GM12872 (cell line): ENCODE measurements around the gene HNRNPLL.

Source experiments
- TF ChIP-seq, protein P1 (sequence below): IDR thresholded peaks from 3 replicates; pipeline ENCODE4 v1.5.1; 2011; ENCODE audit warnings: low read depth, mild to moderate bottlenecking, low read length, moderate library complexity; ENCODE audit not compliant: insufficient read depth

Gene HNRNPLL

DNA sequence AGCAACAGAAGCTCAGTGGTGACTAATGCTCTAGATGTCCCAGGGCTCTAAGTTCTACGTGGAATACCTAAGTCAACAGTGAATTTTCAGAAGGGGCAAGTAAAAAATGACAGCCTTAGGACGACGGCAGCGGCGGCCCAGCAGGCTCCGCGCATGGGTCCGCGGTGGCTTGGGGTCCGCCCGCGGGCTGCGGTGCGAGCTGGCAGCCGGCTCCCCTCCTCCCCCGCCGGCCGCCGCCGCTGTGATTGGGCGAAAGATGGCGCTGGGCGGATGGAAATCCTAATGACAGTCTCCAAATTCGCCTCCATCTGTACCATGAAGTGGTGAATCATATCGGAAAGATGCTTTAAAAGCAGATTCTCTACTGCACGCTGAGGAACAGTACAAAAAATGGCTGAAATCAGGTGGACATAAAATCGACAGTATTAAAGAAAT lies 74.7 kb downstream of the HNRNPLL start:
- TF ChIP-seq, protein P1, sequence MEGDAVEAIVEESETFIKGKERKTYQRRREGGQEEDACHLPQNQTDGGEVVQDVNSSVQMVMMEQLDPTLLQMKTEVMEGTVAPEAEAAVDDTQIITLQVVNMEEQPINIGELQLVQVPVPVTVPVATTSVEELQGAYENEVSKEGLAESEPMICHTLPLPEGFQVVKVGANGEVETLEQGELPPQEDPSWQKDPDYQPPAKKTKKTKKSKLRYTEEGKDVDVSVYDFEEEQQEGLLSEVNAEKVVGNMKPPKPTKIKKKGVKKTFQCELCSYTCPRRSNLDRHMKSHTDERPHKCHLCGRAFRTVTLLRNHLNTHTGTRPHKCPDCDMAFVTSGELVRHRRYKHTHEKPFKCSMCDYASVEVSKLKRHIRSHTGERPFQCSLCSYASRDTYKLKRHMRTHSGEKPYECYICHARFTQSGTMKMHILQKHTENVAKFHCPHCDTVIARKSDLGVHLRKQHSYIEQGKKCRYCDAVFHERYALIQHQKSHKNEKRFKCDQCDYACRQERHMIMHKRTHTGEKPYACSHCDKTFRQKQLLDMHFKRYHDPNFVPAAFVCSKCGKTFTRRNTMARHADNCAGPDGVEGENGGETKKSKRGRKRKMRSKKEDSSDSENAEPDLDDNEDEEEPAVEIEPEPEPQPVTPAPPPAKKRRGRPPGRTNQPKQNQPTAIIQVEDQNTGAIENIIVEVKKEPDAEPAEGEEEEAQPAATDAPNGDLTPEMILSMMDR = no peak

DNA sequence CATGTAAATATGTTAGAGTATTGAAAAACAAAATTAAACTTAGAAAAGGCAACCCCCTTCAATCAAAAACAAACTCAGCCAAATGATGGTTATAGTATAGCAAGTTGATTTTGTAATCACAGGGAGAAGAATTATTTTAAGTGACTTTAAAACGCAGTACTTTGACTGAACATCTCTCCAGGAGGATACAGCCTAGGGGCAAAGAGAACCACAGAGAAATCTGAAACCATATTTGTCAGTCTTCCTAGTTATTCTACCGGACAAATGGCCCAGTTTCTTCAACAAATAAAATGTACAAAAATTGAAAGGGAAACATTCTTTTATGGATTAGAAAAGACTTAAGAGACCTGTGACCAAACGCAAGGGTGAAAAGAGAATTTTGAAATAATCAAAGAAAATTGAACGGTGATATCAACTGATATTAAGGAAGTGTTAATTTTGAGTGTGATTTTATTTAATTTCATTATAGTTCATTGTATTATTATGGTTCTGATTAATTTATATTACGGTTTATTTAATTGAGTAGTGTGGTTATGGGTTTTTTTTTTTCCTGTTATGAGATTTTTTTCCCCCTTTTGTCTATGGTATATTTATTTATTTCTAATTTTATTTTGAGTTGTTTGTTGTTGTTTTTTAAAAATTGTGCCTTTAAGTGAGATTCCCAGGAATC lies 75.3 kb downstream of the HNRNPLL start:
- TF ChIP-seq, protein P1 = no peak

DNA sequence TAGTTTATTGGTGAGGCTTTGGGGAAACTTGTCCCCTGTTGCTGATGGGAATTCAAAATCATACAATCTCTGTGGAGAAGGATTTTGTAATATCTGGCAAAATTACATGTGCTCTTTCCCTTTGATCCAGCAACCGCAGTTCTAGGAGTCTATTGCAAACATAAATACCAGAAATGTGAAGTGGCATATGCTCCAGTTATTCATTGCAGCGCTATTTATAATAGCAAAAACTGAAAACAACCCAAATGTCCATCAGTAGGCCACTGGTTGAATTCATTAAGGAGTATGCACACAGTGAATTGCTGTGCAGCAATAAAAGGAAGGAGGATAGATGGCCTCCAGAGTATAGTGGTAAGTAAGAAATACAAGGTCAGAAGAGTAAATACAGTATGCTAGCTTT lies 76.5 kb downstream of the HNRNPLL start:
- TF ChIP-seq, protein P1 = no peak

DNA sequence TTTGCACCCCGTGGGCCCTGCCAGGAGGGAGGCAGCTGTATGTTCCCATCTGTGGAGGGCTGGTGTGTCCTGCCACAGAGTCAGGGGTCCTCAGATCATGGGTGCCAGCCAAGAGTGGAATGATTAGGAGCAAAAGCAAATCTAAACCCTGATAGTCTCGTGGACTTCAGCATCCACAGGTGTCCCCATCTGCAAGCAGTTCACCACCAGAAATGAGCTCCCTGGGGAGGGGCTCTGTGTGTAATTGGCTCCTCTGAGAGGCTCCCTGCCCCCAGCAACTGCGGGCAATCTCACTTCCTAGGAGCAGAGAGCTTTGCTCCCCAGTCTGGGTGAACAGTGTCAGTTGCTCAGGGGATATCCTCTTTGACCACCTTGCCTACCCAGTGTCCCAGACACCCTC lies 78.1 kb downstream of the HNRNPLL start:
- TF ChIP-seq, protein P1 = no peak

DNA sequence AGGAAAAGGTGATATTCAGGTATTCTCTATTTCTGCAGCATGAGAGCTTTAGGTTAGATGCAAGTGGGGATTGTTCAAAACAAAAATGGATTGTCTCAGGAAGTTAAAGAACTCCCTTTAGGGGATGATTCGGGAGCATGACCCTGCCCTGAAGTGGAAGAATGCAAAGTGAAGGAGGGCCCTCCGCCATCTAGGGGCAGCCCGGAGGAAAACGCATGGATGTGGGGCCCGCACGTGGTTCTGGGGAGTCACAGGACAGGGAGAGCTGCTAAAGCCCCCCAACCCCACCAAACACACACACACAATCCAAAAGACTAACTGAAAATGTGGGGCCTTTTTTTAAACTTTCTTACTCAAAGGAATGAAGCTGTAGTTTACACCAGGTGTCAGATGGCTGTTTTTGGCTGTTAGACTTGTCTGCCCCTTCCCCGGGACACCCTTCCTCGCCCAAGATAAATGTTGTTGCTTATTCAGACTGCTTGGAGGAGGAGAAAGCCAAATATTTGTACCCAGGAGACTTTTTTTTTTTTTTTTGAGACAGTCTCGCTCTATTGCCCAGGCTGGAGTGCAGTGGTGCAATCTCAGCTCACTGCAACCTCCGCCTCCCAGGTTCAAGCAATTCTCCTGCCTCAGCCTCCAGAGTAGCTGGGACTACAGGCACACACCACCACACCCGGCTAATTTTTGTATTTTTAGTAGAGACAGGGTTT lies 78.8 kb downstream of the HNRNPLL start:
- TF ChIP-seq, protein P1 = 0 out of 3 replicates have a peak, but pooled peaks have one; percentile 7

DNA sequence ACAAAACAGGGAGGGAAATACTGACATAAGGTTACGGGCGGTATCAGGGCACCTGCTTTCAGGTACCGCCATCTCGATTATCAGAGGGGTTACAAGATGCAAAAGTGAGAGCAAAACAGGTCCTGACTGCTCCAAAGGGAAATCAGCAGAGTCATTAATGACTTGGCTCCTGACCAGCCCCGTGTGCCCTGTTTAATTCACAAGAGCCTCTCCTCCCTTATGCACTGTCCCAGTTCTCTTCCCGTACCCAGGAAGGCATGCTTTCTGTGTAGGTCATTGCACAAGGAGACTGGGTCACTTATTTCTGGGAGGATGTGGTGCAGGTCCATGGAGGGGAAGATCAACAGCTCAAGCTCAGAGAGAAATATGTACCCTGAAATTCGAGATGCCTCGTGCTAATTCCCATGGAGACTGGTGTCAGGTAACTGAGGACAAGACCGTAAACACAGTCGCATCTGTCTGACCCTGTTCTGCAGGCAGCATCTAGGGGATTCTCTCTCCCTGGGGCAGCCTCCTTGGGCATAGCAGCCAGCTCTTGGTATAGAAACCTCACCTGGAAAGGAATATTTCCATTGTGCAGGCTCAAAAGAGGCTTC lies 79.9 kb downstream of the HNRNPLL start:
- TF ChIP-seq, protein P1 = no peak

DNA sequence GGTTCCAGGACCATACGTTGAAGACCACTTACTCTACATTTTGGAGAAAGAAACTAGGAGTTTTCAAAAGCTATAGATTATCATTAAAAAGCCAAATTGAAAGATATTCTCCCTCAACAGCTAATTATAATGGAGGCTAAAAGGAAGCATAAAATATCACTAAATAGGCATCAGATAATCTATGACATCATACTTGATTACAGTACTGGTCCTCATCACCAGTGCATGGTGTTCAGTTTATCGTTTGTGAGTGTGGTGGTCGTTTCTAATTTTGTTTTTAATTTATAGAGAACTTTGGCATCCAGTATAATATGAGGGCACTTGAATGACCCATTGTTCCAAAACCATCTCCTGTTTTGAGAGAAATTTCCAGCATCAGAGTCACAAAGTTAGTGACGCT lies 80.9 kb downstream of the HNRNPLL start:
- TF ChIP-seq, protein P1 = no peak
